HG03469 (cell line): ENCODE data around the gene FAM149B1.

ENCODE experiments used
- ATAC-seq: cut with Tn5 transposase; IDR thresholded peaks from one replicate; pipeline ENCODE4 v1.9.1; 2021; ENCODE audit warnings: mild to moderate bottlenecking, moderate library complexity, moderate number of reproducible peaks; ENCODE audit not compliant: unreplicated experiment

Gene FAM149B1

DNA sequence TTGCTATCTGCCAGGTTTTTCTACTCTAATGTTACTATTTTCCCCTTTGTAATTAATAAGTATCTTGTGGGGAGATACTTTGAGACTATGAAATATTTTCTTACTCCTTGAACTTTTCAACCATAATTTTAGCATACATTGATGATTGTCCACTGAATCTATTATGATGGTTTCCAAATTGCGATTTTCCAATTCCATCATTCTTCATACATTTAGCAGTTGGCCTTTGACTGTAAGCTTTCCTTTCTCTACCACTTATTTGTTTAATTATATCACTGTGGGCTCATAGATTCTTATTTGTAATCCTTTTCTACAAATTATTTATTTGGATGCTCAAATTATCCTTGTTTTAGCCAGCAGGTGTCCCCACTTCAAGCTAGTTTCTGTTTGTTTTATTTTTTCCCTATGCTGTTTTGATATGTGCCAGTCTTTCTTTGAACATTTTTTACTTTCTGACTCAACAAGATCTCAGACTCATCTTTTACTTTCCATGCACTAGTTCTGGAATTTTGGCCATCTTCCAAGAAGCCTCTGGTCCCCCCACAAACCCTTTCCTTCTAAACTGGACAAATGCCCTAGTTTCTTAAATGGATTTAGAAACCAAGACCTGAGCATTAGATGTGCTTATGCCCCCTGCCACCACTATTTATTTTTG, 95.9 kb downstream of the FAM149B1 start:
- ATAC-seq, result no peak

DNA sequence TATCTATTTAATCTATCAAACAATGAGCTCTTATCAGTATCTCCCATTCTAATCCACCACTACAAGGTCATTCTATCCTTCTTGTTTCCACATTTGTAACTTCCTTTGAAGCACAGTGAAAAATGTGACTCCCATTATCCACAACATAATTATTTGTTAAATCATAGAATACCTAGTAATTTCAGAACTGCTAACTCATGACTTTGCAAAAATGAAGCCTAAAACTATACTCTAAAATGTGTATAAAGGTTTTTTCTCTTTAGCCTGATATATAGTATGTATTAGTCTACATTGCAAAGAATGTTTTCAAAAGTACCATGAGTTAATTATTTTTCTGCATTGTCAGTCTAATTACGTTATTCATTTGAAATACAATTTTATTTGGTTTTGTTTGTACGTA, 96.5 kb downstream of the FAM149B1 start:
- ATAC-seq, result no peak

DNA sequence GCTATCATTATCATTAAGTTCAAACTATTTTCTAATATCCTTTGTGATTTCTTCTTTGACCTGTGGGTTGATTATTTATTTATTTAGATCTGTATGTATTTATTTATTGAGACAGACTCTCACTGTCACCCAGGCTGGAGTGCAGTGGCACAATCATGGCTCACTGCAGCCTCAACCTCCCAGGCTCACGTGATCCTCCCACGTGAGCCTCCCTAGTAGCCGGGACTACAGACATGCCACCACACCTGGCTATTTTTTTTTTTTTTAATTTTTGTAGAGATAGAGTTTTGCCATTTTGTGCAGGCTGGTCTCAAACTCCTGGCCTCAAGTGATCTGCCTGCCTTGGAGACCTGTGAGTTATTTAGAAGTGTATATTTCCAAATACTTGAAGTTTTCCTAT, 113.2 kb downstream of the FAM149B1 start:
- no peak for ATAC-seq

DNA sequence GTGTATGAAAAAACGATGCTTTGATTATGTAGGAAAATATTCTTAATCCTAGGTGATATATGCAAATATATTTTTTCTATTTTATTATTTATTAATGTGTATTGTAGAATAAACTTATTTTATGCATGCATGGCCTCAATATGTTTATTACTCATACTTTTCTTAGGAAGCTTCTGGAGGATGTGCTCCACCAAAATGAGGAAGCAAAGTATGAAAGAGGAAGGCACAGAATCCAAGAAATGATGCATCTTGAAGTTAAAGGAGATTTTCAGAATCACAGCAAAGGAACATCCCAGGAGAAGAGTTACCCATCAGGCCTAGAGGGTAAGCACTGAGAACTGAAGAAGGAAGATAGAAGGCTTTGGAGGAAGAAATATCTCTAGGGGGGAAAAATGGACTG, 119.5 kb downstream of the FAM149B1 start:
- no peak for ATAC-seq

DNA sequence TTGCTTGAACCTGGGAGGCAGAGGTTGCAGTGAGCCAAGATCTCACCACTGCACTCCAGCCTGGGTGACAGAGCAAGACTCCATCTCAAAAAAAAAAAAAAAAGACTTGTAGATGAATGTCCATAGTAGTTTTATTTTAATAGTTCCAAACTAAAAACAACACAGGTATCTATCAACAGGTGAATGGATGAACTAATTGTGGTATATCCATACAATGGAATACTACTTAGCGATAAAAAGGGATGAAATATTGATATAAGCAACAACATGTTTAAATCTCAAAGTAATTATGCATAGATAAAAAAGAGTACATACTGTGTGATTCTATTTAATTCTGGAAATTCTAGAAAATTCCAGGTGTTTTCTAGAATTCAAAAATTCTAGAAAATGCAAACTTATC, 122.0 kb downstream of the FAM149B1 start:
- ATAC-seq, result no peak

DNA sequence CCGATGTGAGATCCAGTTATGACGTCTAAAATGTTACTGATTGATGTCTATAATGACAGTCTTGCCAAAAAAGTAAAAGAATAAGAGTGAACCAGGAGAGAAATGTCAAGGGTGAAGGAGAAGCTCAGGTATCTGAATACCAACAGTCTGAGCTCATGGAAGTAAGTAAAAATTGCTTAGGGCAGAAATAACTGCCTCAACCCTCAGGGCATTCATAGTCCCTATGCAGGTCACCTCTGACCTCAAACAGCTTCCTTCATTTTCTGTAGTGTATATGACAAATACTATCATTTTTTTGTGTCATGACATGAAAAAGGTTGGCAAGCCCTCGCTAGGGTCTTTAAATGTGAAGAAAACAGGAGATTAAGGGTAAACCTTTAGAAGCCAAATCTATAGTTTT, 125.5 kb downstream of the FAM149B1 start:
- ATAC-seq, result no peak
